Uterus (tissue), 2 donors: ENCODE results near the gene LNX2.

Experiments
- CTCF ChIP-seq, 4 experiments: fragments of 200-600 bp in 2 of 4; fragments of 450-650 bp in 2 of 4; sonication (generic) in 2 of 4; IDR thresholded peaks; one replicate each; pipeline ENCODE4 v1.5.1; 2016 to 2019; ENCODE audit warnings: antibody characterized with exemption in 4 of 4, mild to moderate bottlenecking in 2 of 4, moderate library complexity in 1 of 4
- POLR2A ChIP-seq, 2 donors: fragments of 450-650 bp; IDR thresholded peaks; one replicate each; pipeline ENCODE4 v1.6.1; 2016; ENCODE audit warnings: antibody characterized with exemption in 2 of 2, mild to moderate bottlenecking in 1 of 2, moderate library complexity in 1 of 2

- TF ChIP-seq CTCF (IDR thresholded peaks at IDR 0.05) (no peak), POLR2A (IDR thresholded peaks at IDR 0.05) (no peak)
Observed at GRCh38 chr13:27662738-27663470, 42.6 kb upstream of the LNX2 start.
